Hepatocyte (in vitro differentiated cells): ENCODE data around the gene TLL2. TPM values are rescaled to one million over a fixed set of nuclear protein-coding genes. Genes with fewer than 3 reads are reported as not detected.

ENCODE experiments used
- DNase-seq: peaks from one replicate; pipeline ENCODE4 v3.0.0-alpha.2; 2016; ENCODE audit warnings: low spot score
- H2AFZ ChIP-seq: fragments of 200-600 bp; sonication (generic); 2 replicates; pipeline ENCODE4 v1.6.0; 2016; ENCODE audit warnings: antibody characterized with exemption, mild to moderate bottlenecking
- H3K27ac ChIP-seq: fragments of 200-600 bp; sonication (generic); 2 replicates; pipeline ENCODE4 v1.5.1; 2016; ENCODE audit warnings: mild to moderate bottlenecking
- H3K27me3 ChIP-seq: fragments of 200-600 bp; sonication (generic); 2 replicates; pipeline ENCODE4 v1.6.1; 2016
- H3K36me3 ChIP-seq: fragments of 200-600 bp; sonication (generic); replicated peaks from 2 replicates; pipeline ENCODE4 v1.5.1; 2016; ENCODE audit warnings: low read depth; ENCODE audit not compliant: insufficient read depth
- H3K4me1 ChIP-seq: fragments of 200-600 bp; sonication (generic); 2 replicates; pipeline ENCODE4 v1.5.1; 2016; ENCODE audit warnings: mild to moderate bottlenecking, moderate library complexity; ENCODE audit not compliant: insufficient read depth
- H3K4me2 ChIP-seq: fragments of 200-600 bp; sonication (generic); 2 replicates; pipeline ENCODE4 v1.6.0; 2016
- H3K4me3 ChIP-seq: fragments of 200-600 bp; sonication (generic); 2 replicates; pipeline ENCODE4 v1.5.1; 2016; ENCODE audit warnings: mild to moderate bottlenecking
- H3K79me2 ChIP-seq: fragments of 200-600 bp; sonication (generic); 2 replicates; pipeline ENCODE4 v1.6.0; 2017; ENCODE audit warnings: mild to moderate bottlenecking
- H3K9me2 ChIP-seq: fragments of 200-600 bp; sonication (generic); replicated peaks from 2 replicates; pipeline ENCODE4 v1.6.0; 2017; ENCODE audit warnings: mild to moderate bottlenecking; ENCODE audit not compliant: insufficient read depth
- H3K9me3 ChIP-seq: fragments of 200-600 bp; sonication (generic); 2 replicates; pipeline ENCODE4 v1.5.1; 2016; ENCODE audit warnings: low read depth, mild to moderate bottlenecking
- H4K20me1 ChIP-seq: fragments of 200-600 bp; sonication (generic); 2 replicates; pipeline ENCODE4 v1.6.0; 2016; ENCODE audit warnings: mild to moderate bottlenecking; ENCODE audit not compliant: insufficient read depth, poor library complexity, severe bottlenecking
- EZH2 ChIP-seq: fragments of 200-600 bp; sonication (generic); IDR thresholded peaks from 2 replicates; pipeline ENCODE4 v1.6.1; 2016; ENCODE audit warnings: antibody characterized with exemption, mild to moderate bottlenecking, borderline replicate concordance
- EZH2phosphoT487 ChIP-seq: fragments of 200-600 bp; sonication (generic); IDR thresholded peaks from one replicate; pipeline ENCODE4 v1.6.1; 2018; ENCODE audit warnings: antibody characterized with exemption, mild to moderate bottlenecking, low read depth, moderate library complexity; ENCODE audit not compliant: unreplicated experiment, severe bottlenecking
- WGBS: methylation state at CpG from one replicate; pipeline ENCODE4 v1.1.6; 2016; ENCODE audit warnings: low lambda C conversion rate; ENCODE audit errors: missing lambda C conversion rate; 5-methylcytosine and 5-hydroxymethylcytosine counted together
- polyA plus RNA-seq: library from polyadenylated mRNA; unstranded; fragments of >200 nt; fragmentation: Nextera tagmentation; extraction: Ambion mirVana; gene quantifications from 2 replicates; pipeline ENCODE4 v1.2.1, GENCODE V29; 2016
- total RNA-seq: library from RNA; depleted of rRNA; stranded (reverse); fragments of >200 nt; gene quantifications from 2 replicates; pipeline ENCODE4 v1.2.3, GENCODE V29; 2014
- TF ChIP-seq, protein P1 (sequence below): fragments of 200-600 bp; sonication (generic); IDR thresholded peaks from 2 replicates; pipeline ENCODE4 v1.5.1; 2016; ENCODE audit warnings: antibody characterized with exemption, mild to moderate bottlenecking; ENCODE audit not compliant: poor library complexity

Gene TLL2
- total and polyA plus RNA-seq, 2 experiments from 2014 or later = 0.50 to 0.76 TPM

DNA sequence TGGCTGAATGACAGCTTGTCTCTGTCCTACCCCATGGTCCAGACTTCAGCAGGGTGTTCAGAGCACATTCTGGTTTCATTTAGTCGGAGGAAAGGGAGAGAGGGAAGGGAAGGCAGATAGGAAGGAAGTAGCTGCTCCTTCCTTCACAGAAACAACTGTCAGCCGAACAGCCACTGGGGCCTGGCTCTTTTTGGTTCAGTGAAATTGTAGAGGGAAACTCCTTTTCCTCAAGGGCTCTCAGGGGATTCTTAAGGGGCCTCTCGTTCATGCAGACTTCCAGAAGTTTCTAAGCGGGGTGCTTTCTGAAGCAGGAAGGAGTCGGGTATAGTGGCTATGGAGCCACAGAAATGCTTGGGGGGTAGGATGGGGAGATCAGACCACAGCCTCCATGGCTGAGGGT lies 56.4 kb downstream of the TLL2 start:
- Histone ChIP-seq H4K20me1 (no peaks in the 10 kb centered on the region), H3K27me3 (peaks cover 4% of the 10 kb centered on the region), H2AFZ (no peak overlapping the region), H3K9me3 (no peaks in the 10 kb centered on the region), H3K4me1 (no peaks in the 10 kb centered on the region), H3K36me3 (no peaks in the 10 kb centered on the region), H3K27ac (no peak overlapping the region), H3K9me2 (no peaks in the 10 kb centered on the region), H3K4me3 (no peak overlapping the region), H3K4me2 (no peak overlapping the region), H3K79me2 (no peaks in the 10 kb centered on the region)
- no peak for DNase-seq
- TF ChIP-seq, protein P1, sequence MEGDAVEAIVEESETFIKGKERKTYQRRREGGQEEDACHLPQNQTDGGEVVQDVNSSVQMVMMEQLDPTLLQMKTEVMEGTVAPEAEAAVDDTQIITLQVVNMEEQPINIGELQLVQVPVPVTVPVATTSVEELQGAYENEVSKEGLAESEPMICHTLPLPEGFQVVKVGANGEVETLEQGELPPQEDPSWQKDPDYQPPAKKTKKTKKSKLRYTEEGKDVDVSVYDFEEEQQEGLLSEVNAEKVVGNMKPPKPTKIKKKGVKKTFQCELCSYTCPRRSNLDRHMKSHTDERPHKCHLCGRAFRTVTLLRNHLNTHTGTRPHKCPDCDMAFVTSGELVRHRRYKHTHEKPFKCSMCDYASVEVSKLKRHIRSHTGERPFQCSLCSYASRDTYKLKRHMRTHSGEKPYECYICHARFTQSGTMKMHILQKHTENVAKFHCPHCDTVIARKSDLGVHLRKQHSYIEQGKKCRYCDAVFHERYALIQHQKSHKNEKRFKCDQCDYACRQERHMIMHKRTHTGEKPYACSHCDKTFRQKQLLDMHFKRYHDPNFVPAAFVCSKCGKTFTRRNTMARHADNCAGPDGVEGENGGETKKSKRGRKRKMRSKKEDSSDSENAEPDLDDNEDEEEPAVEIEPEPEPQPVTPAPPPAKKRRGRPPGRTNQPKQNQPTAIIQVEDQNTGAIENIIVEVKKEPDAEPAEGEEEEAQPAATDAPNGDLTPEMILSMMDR = no peak
- TF ChIP-seq EZH2phosphoT487 (no peak), EZH2 (no peak)
- 83% methylated on average over 5 of the region's 5 CpGs for WGBS

DNA sequence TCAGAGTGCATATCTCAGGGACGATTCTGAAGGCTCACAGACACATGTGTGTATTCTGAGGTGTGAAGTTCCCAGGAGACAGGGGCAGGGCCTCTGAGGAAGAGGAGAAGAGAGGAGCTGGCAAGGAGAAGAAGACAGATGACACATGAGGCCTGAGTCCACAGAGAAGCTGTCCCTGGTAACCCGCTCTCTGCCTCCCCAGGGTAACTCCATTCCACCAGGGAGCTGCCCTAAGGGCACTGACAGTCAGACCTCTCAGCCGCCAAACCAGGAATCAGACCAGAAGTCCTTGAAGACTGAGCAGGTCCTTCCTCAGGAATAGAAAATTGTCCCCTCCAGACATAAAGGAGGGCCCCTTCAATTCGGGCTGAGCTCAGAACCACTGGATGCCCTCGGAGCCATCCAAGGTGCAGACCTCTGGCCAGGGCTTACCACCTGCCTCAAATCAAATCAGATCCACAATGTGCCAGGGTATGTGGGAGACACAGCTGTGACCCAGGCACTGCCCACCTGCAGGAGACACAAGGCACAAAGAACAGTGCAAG lies 57.4 kb downstream of the TLL2 start:
- Histone ChIP-seq H3K4me3 (no peak overlapping the region), H3K79me2 (no peaks in the 10 kb centered on the region), H3K9me3 (no peaks in the 10 kb centered on the region), H3K27me3 (peaks cover 4% of the 10 kb centered on the region), H3K4me2 (no peak overlapping the region), H3K36me3 (no peaks in the 10 kb centered on the region), H3K9me2 (no peaks in the 10 kb centered on the region), H3K27ac (no peak overlapping the region), H4K20me1 (no peaks in the 10 kb centered on the region), H3K4me1 (no peaks in the 10 kb centered on the region), H2AFZ (no peak overlapping the region)
- WGBS = 74% methylated on average over 5 of the region's 5 CpGs
- DNase-seq = no peak
- no peak for TF ChIP-seq EZH2
- TF ChIP-seq EZH2phosphoT487 = no peak
- TF ChIP-seq, protein P1 = no peak

DNA sequence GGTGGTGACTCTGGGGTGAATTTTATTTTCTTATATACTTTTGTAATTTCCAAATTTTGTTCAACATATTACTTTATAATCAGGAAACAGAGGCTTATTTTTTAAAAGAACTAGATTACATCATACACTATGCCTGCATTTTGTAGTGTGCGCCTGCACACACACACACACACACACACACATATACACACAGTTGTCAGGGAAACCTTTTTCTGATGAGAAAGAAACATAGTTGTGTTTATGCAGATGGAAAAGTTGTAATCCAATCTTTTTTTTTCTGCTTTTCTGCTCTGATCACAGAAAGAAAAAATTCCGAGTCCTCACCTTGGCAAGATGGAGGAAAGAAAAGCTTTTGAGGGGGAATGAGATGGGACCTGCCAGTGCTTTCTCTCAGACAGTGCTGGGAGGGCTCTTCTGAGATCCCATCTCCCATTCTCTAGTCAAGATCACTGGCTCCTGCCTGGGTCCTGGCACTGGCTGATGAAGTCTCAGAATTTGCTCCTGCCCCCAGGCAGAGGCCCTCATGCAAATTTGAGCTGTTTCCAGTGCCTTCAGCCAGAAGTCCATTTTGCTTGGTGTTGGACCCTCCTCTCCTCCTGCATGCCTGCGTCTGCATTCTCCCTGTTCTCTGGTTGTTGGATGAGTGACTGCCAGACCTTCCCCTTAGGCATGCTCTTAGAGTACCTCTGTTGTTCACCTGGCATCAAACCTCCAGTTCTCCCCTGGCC lies 59.7 kb downstream of the TLL2 start:
- Histone ChIP-seq H3K27ac (no peak overlapping the region), H3K9me3 (no peaks in the 10 kb centered on the region), H3K4me1 (no peaks in the 10 kb centered on the region), H3K4me3 (no peak overlapping the region), H3K9me2 (no peaks in the 10 kb centered on the region), H3K79me2 (no peaks in the 10 kb centered on the region), H3K4me2 (no peak overlapping the region), H3K36me3 (no peaks in the 10 kb centered on the region), H3K27me3 (peaks cover 7% of the 10 kb centered on the region), H2AFZ (no peak overlapping the region), H4K20me1 (no peaks in the 10 kb centered on the region)
- 82% methylated on average over 3 of the region's 3 CpGs for WGBS
- TF ChIP-seq EZH2 (no peak), EZH2phosphoT487 (no peak)
- TF ChIP-seq, protein P1 = no peak
- DNase-seq = no peak
